ENCODE results near the gene NELFA. TPM values are rescaled to one million over a fixed set of nuclear protein-coding genes. Genes with fewer than 3 reads are reported as not detected.

Gene NELFA
- total RNA-seq, 2 experiments from 2014 or later = 34.7 to 36.2 TPM

- Mint-ChIP-seq H3K27ac (no peak overlapping the region), H3K4me3 (no peak overlapping the region), H3K4me1 (peaks cover 2% of the 10 kb centered on the region), H3K36me3 (ENCODE audit: low read depth) (peaks cover 46% of the 10 kb centered on the region), H3K27me3 (no peaks in the 10 kb centered on the region), H3K9me3 (no peaks in the 10 kb centered on the region)
- DNase-seq = no peak
- POLR2A ChIA-PET = no interaction called here
- CTCF ChIA-PET = no interaction called here
Measured at GRCh38 chr4:1980561-1981041, 28.2 kb downstream of the NELFA start.

GRCh38 chr4:1979477-1980196, 29.1 kb downstream of the NELFA start:
- ChIA-PET CTCF (interaction anchor here (1.0 kb wide), 1 partner anchor 15 kb away, joined by 3 read pairs; no protein-coding TSS in a partner anchor), POLR2A (interaction anchor here (0.6 kb wide), 1 partner anchor 792 kb away, joined by 4 read pairs; no protein-coding TSS in a partner anchor)
- H3K27me3 Mint-ChIP-seq = no peaks in the 10 kb centered on the region
- H3K27ac Mint-ChIP-seq = no peak overlapping the region
- DNase-seq = no peak
- H3K4me3 Mint-ChIP-seq = no peak overlapping the region
- no peaks in the 10 kb centered on the region for H3K9me3 Mint-ChIP-seq
- peaks cover 54% of the 10 kb centered on the region for H3K36me3 Mint-ChIP-seq (ENCODE audit: low read depth)
- peaks cover 2% of the 10 kb centered on the region for H3K4me1 Mint-ChIP-seq

DNA sequence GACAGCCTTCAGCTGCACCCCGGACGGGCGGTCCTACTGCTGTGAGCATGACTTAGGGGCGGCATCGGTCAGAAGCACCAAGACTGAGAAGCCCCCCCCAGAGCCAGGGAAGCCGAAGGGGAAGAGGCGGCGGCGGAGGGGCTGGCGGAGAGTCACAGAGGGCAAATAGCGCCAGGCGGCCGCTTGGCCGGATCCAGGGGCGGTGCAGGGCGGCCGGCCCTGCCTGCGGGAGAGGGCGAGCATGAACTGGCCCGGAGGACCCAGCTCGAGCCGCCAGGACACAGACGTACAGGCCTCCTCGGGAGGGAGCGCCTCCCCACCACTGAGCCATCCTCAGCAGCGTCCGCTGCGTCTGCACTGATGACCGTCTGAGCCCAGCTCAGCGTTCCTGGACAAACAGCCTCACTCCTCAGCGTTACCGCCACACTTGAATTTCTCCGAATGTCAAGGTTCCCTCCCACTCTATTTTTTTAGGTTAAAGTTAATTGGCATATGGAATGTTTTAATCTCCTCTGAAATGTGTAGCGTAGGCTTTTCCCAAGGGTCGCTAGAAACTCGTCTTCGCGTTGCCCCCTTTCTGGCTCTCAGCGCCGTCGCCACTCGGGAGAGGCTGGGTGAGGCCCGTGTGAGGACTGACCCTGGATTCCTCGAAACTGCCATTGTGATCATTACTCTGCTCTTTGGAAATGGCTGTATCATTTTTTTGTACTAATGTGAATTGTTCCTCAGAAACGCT, 29.9 kb downstream of the NELFA start:
- H3K4me3 Mint-ChIP-seq = no peak overlapping the region
- DNase-seq = no peak
- H3K27ac Mint-ChIP-seq = no peak overlapping the region
- peaks cover 2% of the 10 kb centered on the region for H3K4me1 Mint-ChIP-seq
- H3K36me3 Mint-ChIP-seq (ENCODE audit: low read depth) = peaks cover 58% of the 10 kb centered on the region
- POLR2A ChIA-PET = no interaction called here
- no peaks in the 10 kb centered on the region for H3K27me3 Mint-ChIP-seq
- H3K9me3 Mint-ChIP-seq = no peaks in the 10 kb centered on the region
- CTCF ChIA-PET = interaction anchor here (0.6 kb wide), 1 partner anchor 84 kb away, joined by 3 read pairs; no protein-coding TSS in a partner anchor

GRCh38 chr4:1978226-1978625, 30.5 kb downstream of the NELFA start:
- ChIA-PET CTCF (interaction anchor here (0.6 kb wide), 1 partner anchor 83 kb away, joined by 3 read pairs; no protein-coding TSS in a partner anchor), POLR2A (interaction anchor here (0.6 kb wide), 1 partner anchor 103 kb away, joined by 3 read pairs; no protein-coding TSS in a partner anchor)
- Mint-ChIP-seq H3K4me1 (peaks cover 2% of the 10 kb centered on the region), H3K4me3 (no peak overlapping the region), H3K27ac (no peak overlapping the region), H3K36me3 (ENCODE audit: low read depth) (peaks cover 60% of the 10 kb centered on the region), H3K9me3 (no peaks in the 10 kb centered on the region), H3K27me3 (no peaks in the 10 kb centered on the region)
- DNase-seq = no peak

DNA sequence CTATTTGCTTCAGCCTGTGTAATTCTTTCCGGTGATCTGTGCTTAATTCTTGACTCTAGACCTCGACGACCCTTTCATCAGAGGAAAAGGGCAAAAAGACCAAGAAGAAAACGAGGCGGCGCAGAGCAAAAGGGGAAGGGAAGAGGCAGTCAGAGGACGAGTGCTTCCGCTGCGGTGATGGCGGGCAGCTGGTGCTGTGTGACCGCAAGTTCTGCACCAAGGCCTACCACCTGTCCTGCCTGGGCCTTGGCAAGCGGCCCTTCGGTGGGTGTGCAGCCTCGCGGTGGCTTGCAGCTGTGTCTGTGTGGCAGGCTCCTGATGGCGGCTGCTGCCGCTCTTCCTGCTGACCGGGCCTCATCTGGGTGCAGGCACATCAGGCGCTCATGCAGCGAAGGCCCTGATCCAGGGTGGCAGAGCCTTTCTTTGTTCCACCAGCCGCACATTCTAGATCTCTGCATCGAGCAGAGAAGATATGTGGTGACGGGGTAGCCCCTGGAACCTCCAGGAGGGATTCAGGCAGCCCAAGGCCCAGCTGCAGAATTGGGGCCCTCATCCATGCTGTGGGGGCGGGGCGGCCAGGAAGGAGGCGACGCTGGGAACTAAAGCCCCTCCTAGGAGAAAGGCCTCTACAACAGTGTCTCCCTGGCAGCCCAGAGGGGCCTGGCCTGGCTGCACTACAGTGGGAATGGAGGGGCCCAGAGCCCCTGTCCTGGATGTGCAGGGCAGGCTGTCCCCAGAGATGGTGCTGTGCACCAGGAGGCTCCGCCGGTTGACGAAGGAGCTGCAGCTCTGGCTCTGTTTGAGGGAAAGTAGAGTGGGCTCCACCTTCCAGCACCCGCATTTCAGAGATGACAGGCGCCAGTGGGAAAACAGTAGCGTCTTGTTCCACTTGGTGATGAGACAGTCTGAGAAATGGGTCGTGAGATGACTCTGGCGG, 32.1 kb downstream of the NELFA start:
- CTCF ChIA-PET = no interaction called here
- Mint-ChIP-seq H3K36me3 (ENCODE audit: low read depth) (peaks cover 62% of the 10 kb centered on the region), H3K4me3 (no peak overlapping the region)

GRCh38 chr4:1975880-1976279, 32.9 kb downstream of the NELFA start:
- Mint-ChIP-seq H3K27ac (peak overlapping the region; percentile 19), H3K9me3 (no peaks in the 10 kb centered on the region), H3K4me3 (no peak overlapping the region), H3K27me3 (no peaks in the 10 kb centered on the region), H3K36me3 (ENCODE audit: low read depth) (peaks cover 62% of the 10 kb centered on the region), H3K4me1 (peaks cover 2% of the 10 kb centered on the region)
- DNase-seq = no peak
- ChIA-PET POLR2A (no interaction called here), CTCF (no interaction called here)

More for the DNA sequence above, 32.1 kb downstream of the NELFA start:
- H3K9me3 Mint-ChIP-seq = no peaks in the 10 kb centered on the region
- POLR2A ChIA-PET = no interaction called here
- no peak overlapping the region for H3K27ac Mint-ChIP-seq
- H3K4me1 Mint-ChIP-seq = peaks cover 2% of the 10 kb centered on the region
- H3K27me3 Mint-ChIP-seq = no peaks in the 10 kb centered on the region
- DNase-seq = no peak

GRCh38 chr4:1975391-1975801, 33.4 kb downstream of the NELFA start:
- H3K9me3 Mint-ChIP-seq = no peaks in the 10 kb centered on the region
- CTCF ChIA-PET = no interaction called here
- H3K36me3 Mint-ChIP-seq (ENCODE audit: low read depth) = peaks cover 63% of the 10 kb centered on the region
- no peak overlapping the region for H3K4me3 Mint-ChIP-seq
- no peak for DNase-seq
- H3K27me3 Mint-ChIP-seq = no peaks in the 10 kb centered on the region
- POLR2A ChIA-PET = no interaction called here
- peak overlapping the region; percentile 19 for H3K27ac Mint-ChIP-seq
- peaks cover 2% of the 10 kb centered on the region for H3K4me1 Mint-ChIP-seq

- ChIA-PET CTCF (no interaction called here), POLR2A (no interaction called here)
- Mint-ChIP-seq H3K9me3 (no peaks in the 10 kb centered on the region), H3K27ac (no peak overlapping the region), H3K4me3 (no peak overlapping the region), H3K36me3 (ENCODE audit: low read depth) (peaks cover 63% of the 10 kb centered on the region), H3K4me1 (no peaks in the 10 kb centered on the region), H3K27me3 (no peaks in the 10 kb centered on the region)
- DNase-seq = no peak
Measured at GRCh38 chr4:1974840-1975239, 33.9 kb downstream of the NELFA start.

DNA sequence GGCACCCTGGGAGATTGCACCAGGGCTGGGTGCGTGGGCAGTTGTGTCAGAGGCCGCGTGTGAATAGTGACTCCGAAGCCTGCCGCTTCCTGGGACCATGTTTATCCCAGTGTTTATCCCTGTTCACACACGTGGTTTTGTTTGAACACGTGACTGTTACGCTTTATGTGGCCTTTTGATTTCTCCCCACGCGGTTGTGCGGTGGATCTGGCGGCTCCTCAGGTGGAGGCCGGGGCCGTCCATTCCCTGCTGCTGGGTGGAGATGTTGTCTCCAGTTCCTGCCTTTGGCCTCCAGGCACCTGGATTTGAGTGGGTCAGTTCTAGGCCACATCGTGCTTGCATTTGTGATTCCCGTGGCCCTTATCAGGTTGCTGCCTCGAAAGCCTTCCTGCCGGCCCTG, 35.1 kb downstream of the NELFA start:
- Mint-ChIP-seq H3K4me1 (no peaks in the 10 kb centered on the region), H3K36me3 (ENCODE audit: low read depth) (peaks cover 59% of the 10 kb centered on the region), H3K27me3 (no peaks in the 10 kb centered on the region), H3K4me3 (no peak overlapping the region), H3K9me3 (no peaks in the 10 kb centered on the region), H3K27ac (no peak overlapping the region)
- DNase-seq = no peak
- CTCF ChIA-PET = interaction anchor here (0.6 kb wide), 1 partner anchor 599 kb away, joined by 3 read pairs; no protein-coding TSS in a partner anchor
- POLR2A ChIA-PET = no interaction called here

DNA sequence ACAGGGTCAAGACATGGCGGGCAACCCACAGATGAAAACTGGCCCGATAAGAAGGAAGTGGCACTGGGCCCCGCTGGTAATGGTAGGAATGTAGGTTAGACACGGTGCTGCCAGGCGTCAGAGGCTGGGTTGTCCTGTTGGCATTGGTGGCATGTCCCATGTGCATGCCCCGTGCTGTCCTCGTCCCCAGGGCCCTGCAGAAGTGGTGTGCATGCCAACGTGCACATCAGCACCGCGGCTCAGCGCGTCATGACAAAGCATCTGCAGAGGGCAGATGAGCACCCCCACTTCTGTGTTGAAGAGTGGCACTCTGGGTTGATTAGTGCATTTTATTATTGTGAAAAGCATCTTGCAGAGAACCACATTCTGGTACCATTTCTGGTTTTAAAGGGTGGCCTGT, 35.6 kb downstream of the NELFA start:
- DNase-seq = no peak
- Mint-ChIP-seq H3K4me1 (no peaks in the 10 kb centered on the region), H3K4me3 (no peak overlapping the region), H3K36me3 (ENCODE audit: low read depth) (peaks cover 59% of the 10 kb centered on the region), H3K27ac (no peak overlapping the region), H3K27me3 (no peaks in the 10 kb centered on the region), H3K9me3 (no peaks in the 10 kb centered on the region)
- CTCF ChIA-PET = interaction anchor here (0.6 kb wide), 1 partner anchor 599 kb away, joined by 3 read pairs; no protein-coding TSS in a partner anchor
- POLR2A ChIA-PET = no interaction called here

DNA sequence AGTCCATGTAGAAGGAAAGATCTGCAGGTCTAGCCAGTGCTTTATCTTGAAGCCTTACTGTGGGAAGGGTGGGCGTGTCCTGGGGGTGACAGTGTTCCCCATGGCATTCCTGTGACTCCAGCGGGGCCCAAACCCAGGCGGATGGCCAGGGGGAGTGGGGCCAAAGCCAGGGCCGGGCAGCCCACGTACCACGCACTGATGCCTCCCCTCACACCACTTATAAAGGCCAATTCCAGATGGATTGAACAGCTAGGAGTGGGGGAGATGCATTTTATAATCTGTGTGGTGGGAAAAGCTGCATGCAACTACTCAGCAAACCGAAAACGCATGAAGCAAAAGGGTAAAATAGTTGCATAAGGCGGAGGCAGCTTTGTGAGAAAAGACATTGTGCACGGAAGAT, 36.4 kb downstream of the NELFA start:
- DNase-seq = no peak
- H3K27me3 Mint-ChIP-seq = no peaks in the 10 kb centered on the region
- H3K27ac Mint-ChIP-seq = no peak overlapping the region
- ChIA-PET CTCF (interaction anchor here (0.6 kb wide), 1 partner anchor 13 kb away, joined by 3 read pairs; no protein-coding TSS in a partner anchor), POLR2A (no interaction called here)
- H3K9me3 Mint-ChIP-seq = no peaks in the 10 kb centered on the region
- no peak overlapping the region for H3K4me3 Mint-ChIP-seq
- H3K36me3 Mint-ChIP-seq (ENCODE audit: low read depth) = peaks cover 60% of the 10 kb centered on the region
- H3K4me1 Mint-ChIP-seq = no peaks in the 10 kb centered on the region

DNA sequence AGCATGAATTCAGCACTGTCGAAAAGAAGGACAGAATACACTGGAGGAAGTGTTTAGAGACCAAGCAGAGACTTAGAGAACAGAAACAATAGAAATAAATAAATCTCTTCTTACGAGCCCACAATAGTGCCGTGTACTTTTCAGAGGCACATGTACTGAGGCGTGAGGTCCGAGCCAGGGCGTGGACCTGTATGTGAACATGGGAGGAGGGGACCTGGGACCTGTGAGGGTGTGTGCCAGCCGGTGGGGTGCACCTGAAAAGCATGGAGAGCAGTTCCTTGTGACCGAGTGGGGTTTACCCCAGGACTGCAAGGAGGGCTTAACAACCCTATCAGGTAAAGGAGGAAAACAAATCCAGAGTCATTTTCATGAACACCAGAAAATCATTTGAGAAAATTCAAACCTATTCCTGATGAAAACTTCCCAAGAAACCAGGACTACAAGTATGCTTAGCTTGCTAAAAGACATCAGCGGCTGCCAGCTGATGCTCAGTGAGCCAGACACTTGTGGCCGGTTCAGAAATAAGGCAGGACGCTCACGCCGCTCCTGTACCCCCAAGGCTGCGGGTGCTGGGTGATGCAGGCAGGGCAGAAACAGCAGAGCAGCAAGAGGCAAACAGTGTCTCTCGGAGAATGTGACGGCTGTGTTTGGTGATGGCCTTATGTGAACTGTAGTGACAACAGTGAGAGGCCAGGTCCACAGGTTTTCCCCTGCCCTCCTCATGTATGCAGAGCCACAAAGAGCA, 37.1 kb downstream of the NELFA start:
- Mint-ChIP-seq H3K4me1 (no peaks in the 10 kb centered on the region), H3K27ac (peak overlapping the region; percentile 33), H3K4me3 (no peak overlapping the region), H3K36me3 (ENCODE audit: low read depth) (peaks cover 63% of the 10 kb centered on the region), H3K27me3 (no peaks in the 10 kb centered on the region), H3K9me3 (no peaks in the 10 kb centered on the region)
- no peak for DNase-seq
- POLR2A ChIA-PET = no interaction called here
- CTCF ChIA-PET = interaction anchor here (0.6 kb wide), 1 partner anchor 13 kb away, joined by 3 read pairs; no protein-coding TSS in a partner anchor
